Right cardiac atrium (tissue), 5 donors: ENCODE measurements around the gene PYROXD2. TPM values are rescaled to one million over a fixed set of nuclear protein-coding genes. Genes with fewer than 3 reads are reported as not detected.
"Not testable (repeated sequence)": the region's sequence is repeated elsewhere in the genome, so short reads cannot be mapped to it uniquely, and the experiment has no call there.

ENCODE experiments used
- ATAC-seq, 2 donors: fragments of 200-7000 bp; cut with Tn5 transposase; one replicate each; pipeline versions ENCODE4 v1.8.0 to v1.9.1; 2020; ENCODE audit warnings: moderate library complexity in 2 of 2, mild to moderate bottlenecking in 1 of 2
- DNase-seq, 3 donors: peaks; one replicate each; pipeline ENCODE4 v3.0.0-alpha.2; 2020
- H3K27ac ChIP-seq: one replicate; pipeline ENCODE4 v1.5.1; 2013; ENCODE audit warnings: mild to moderate bottlenecking, low read length, control low read depth, moderate library complexity
- H3K27me3 ChIP-seq: one replicate; pipeline ENCODE4 v1.6.1; 2013; ENCODE audit not compliant: control insufficient read depth, insufficient read depth
- H3K4me1 ChIP-seq: one replicate; pipeline ENCODE4 v1.6.1; 2013; ENCODE audit warnings: low read length; ENCODE audit not compliant: control insufficient read depth, insufficient read depth
- H3K4me3 ChIP-seq: one replicate; pipeline ENCODE4 v1.5.1; 2013; ENCODE audit warnings: low read length, control low read depth
- H3K9me3 ChIP-seq: one replicate; pipeline ENCODE4 v1.6.1; 2013; ENCODE audit warnings: low read length; ENCODE audit not compliant: control insufficient read depth
- WGBS: extraction: QIAGEN DNeasy Blood & Tissue Kit; methylation state at CpG from one replicate; pipeline ENCODE4 v1.1.7; 2013; 5-methylcytosine and 5-hydroxymethylcytosine counted together
- intact Hi-C, 4 donors: fragments of 100-400 bp; cut with DNase I; formaldehyde crosslinking; loops; one replicate each; pipeline versions ENCODE4 v1.11.0 to v1.14.0; 2022 to 2023
- polyA plus RNA-seq: library from polyadenylated mRNA; stranded (reverse); fragments of 200-250 nt; gene quantifications from one replicate; pipeline ENCODE4 v1.2.3, GENCODE V29; 2013
- total RNA-seq, 4 donors: library from RNA; stranded (reverse); fragmentation: NEBNext Ultra II Directional; extraction: Animal tissue kit (Norgen Biotek cat#: 25700); gene quantifications; one replicate each; pipeline ENCODE4 v1.2.1, GENCODE V29; 2021
- donor health status: healthy with polysubstance abuse.
- donor health status: DM: no; HTN: yes; CAD: no.
- donor health status: DM: no; HTN: no; CAD: no.
- donor health status: DM: no; HTN: yes; CAD: no; lungs with severe emphysema.
- donor health status: DM: yes; HTN: yes; CAD: no.

The PYROXD2 gene
- total and polyA plus RNA-seq, 5 donors, result 5.3 to 10.8 (median 7.9) TPM

DNA sequence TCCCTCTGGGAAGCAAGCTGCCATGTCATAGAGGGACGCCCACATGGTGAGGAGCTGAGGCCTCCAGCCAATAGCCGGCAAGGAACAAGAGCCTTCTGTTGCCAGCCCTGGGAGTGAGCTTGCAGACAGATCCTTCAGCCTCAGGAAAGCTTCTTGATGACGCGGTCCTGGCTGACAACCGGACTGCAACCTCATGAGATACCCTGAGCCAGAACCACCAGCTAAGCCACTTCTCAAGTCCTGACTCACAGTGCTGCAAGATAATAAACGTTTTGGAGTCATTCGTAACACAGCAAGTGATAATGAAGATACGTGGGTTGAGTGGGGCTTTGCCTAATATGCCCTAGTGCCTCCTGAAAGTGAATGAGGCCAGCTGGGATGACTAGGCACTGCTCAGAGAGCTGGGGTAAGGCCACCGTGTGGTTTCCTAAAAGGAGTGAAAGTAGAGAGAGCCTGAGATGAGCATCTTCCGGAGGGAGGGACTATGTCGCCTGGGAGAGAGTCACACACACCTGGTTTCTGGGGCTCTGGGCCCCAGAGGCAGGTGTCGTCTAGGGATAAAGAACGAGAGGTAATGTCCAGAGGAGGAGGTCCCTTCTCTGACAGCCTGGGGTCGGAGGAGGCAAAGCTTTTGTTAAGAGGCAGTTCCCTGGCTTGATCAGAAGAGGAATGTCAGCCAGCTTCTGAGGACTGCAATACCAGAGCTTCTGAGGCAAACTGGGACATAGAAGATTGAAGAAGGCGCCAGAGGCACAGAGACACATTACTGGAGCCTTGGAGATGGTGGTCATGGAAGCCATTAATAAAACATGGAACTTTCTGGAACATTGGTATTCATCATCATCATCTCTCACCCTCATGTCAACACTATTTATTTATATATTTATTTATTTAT is 53.6 kb downstream of the PYROXD2 start:
- Histone ChIP-seq H3K9me3 (no peaks in the 10 kb centered on the region), H3K27ac (peak overlapping the region; percentile 90), H3K27me3 (no peaks in the 10 kb centered on the region), H3K4me3 (no peak overlapping the region), H3K4me1 (peaks cover 5% of the 10 kb centered on the region)
- intact Hi-C loops, result no loop called here
- 35% methylated on average over 15 of the region's 15 CpGs for WGBS
- peak; percentile 96 to 97 for ATAC-seq
- peak; percentile 92 to 94 (median 93) for DNase-seq

DNA sequence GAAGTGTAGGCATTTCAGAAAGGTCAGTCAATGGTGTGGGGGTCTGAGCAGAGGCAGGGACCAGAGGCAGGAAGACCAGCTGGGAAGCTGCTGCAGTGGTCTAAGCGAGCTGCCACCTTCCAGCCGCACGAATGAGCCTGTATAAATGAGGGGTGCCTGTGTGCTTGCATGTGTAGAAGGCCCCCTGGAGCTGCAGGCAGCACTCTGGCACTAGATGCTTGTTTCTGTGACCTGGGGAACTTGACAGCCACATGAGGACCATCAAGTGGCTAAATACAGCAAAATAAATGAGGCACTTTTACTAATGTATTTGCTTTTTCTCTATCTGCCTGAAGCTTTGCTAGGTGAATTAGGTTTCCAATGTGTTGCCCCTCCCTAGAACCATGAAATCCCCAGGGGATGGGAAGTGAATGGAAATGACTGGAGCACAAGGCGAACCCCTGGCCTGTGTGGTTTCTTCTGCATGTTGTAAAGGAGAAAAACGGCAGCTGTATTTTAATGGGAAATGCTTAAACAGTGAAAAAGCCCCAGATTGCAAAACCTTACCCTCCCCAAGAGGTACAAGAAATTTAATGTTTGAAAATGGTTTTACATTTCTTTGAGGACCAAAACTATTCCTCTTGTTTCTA is 57.7 kb downstream of the PYROXD2 start:
- intact Hi-C loops, result no loop called here
- Histone ChIP-seq H3K4me1 (peaks cover 5% of the 10 kb centered on the region), H3K9me3 (no peaks in the 10 kb centered on the region), H3K27me3 (no peaks in the 10 kb centered on the region), H3K27ac (no peak overlapping the region), H3K4me3 (no peak overlapping the region)
- no peak for DNase-seq
- 82% methylated on average over 5 of the region's 5 CpGs for WGBS
- ATAC-seq, result no peak

DNA sequence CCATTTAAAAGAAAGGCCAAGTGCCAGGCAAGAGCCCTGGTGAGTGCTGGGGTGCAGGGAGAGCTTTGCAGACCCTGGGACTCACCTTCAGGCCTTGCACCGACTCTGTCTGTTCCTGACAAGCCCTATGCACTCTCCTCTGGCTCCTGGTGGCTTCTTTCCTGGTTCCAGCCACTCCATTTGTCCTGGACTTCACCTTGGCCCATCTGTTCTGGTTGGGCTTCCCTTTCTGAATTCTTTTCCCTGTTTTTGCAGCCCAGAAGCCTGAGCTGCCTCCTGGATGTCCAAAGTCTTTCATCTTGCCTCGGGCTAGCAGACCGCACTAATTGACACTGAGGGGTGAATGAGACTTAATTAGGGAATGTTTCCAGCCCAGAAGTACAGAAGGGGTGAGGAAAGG is 60.5 kb downstream of the PYROXD2 start:
- Histone ChIP-seq H3K4me3 (no peak overlapping the region), H3K27me3 (no peaks in the 10 kb centered on the region), H3K4me1 (no peaks in the 10 kb centered on the region), H3K27ac (no peak overlapping the region), H3K9me3 (no peaks in the 10 kb centered on the region)
- 92% methylated on average over 3 of the region's 3 CpGs for WGBS
- intact Hi-C loops, result no loop called here
- DNase-seq (no peak), ATAC-seq (no peak)

DNA sequence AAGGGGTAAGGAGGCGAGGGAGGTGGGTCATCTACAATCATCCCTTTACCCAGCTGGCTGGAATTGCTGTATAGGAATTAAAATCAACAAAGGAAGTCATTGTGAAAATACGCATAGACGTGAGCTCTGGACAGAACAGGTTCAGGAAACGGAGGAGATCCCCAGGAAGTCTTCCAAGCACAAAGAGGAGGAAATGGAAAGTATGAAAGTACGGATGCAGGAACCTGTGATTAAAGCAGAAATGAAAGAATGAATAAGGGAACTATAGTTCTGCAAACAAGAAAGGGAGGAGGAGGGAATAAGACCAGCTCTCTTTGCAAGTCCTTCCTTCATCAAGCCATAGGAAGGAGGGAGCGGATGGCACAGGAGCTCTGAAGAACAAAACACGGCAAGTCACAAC is 61.8 kb downstream of the PYROXD2 start:
- 51% methylated on average over 7 of the region's 7 CpGs for WGBS
- DNase-seq (no peak), ATAC-seq (no peak)
- no peaks in the 10 kb centered on the region for H3K27me3 ChIP-seq
- intact Hi-C loops, result no loop called here
- no peak overlapping the region for H3K27ac ChIP-seq
- H3K4me3 ChIP-seq, result no peak overlapping the region
- no peaks in the 10 kb centered on the region for H3K4me1 ChIP-seq
- H3K9me3 ChIP-seq, result no peaks in the 10 kb centered on the region

DNA sequence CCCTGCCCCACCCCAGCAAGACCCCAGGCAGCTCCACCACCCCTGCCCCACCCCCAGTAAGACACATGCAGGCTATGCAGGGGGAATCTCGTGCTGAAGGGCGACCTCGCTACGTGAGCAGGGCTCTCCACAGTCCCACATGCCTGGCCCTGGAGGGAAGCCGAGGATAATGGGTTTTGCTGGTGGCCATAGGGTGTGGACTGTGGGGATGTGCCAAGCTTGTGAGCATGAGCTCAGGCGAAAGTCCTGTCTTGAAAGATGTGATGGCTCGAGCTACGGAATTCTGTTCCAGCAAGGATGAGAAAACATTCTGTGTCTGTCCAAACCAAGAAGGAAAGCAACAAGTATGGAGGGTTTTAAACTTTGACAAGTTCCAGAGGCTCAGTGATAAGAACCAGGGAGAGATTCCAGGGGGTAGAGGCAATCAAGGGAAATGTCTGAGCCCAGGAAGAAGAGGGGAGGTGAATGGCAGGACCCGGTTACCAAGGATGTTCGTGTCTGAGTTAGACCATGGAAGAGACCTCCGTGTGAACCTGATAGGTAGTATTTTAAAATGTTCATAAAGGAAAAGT is 63.1 kb downstream of the PYROXD2 start:
- intact Hi-C loops, result no loop called here
- 35% methylated on average over 11 of the region's 11 CpGs for WGBS
- Histone ChIP-seq H3K27ac (no peak overlapping the region), H3K9me3 (no peaks in the 10 kb centered on the region), H3K27me3 (no peaks in the 10 kb centered on the region), H3K4me3 (no peak overlapping the region), H3K4me1 (no peaks in the 10 kb centered on the region)
- ATAC-seq, result peak in 1 of 2 donors; percentile 46
- DNase-seq, result peak in 2 of 3 donors; percentile 20 to 68

DNA sequence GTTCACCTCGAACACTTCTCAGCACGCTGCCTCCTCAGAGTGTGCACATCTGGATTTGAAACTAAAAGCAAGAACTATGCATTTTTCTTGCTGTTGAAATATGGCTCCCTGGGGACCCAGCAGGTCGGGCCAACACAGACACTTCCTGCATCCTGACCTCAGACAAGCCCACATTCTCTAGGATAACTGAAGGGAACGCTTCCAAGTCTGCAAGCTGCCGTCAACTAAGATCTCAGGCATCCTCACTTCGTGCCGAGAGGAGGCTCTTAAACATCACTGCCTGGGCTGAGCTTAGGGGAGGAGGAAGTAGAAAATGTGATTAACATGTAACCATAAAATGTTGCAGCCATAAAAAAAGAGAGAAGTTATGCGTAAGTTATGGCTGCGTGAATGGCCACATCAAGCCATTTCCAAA is 65.5 kb downstream of the PYROXD2 start:
- 21% methylated on average over 9 of the region's 9 CpGs for WGBS
- ATAC-seq (peak; percentile 34 to 72), DNase-seq (peak; percentile 53 to 71 (median 64))
- intact Hi-C loops, result no loop called here
- Histone ChIP-seq H3K27ac (no peak overlapping the region), H3K4me3 (no peak overlapping the region), H3K27me3 (no peaks in the 10 kb centered on the region), H3K4me1 (no peaks in the 10 kb centered on the region), H3K9me3 (no peaks in the 10 kb centered on the region)

DNA sequence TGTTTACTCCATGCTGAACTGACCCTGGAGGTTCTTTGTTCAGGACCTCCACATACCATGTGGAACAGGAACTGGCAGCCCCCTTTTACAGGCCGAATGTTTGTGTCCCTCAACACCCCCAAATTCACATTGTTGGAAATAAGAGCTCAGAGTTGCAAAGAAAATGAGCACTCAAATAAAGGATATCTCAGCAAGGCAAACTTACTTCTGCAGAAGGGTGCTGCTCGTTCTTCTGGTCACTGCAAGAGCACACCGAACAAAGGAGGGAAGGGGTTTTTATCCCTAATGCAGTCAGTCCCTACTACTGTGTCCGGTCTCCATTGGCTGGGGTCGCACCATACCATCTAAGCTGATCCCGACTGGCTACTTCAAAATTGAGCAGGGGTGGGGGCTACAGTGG is 68.1 kb downstream of the PYROXD2 start:
- Histone ChIP-seq H3K27me3 (no peaks in the 10 kb centered on the region), H3K4me1 (no peaks in the 10 kb centered on the region), H3K9me3 (no peaks in the 10 kb centered on the region), H3K27ac (no peak overlapping the region), H3K4me3 (no peak overlapping the region)
- 86% methylated on average over 6 of the region's 6 CpGs for WGBS
- DNase-seq (no peak), ATAC-seq (no peak)
- intact Hi-C loops, result no loop called here

DNA sequence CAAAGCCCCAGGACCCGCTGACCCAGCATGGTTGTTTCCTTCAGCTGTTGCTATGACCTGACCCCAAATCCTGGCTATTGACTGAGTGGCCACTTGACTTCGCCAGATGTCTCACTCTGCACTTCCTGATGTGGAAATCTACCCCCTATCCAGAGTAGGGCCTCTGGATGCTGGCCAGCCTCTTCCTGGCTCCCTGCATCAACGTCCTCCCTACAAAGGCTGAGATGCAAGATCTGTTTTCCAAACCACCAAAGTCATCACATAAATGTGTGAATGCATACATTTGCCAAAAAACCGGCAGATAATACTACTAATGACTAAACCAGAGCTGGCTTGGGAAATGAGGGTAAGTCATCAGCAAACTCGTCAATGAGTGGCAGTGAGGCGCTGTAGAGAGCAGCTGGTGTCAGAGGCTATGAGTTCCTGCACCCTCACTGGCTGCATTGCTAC is 70.4 kb downstream of the PYROXD2 start:
- 13% methylated on average over 6 of the region's 6 CpGs for WGBS
- Histone ChIP-seq H3K9me3 (no peaks in the 10 kb centered on the region), H3K4me3 (no peak overlapping the region), H3K27me3 (no peaks in the 10 kb centered on the region), H3K27ac (no peak overlapping the region), H3K4me1 (no peaks in the 10 kb centered on the region)
- DNase-seq (peak; percentile 88 to 94 (median 92)), ATAC-seq (peak; percentile 85 to 88)
- intact Hi-C loops, result no loop called here

DNA sequence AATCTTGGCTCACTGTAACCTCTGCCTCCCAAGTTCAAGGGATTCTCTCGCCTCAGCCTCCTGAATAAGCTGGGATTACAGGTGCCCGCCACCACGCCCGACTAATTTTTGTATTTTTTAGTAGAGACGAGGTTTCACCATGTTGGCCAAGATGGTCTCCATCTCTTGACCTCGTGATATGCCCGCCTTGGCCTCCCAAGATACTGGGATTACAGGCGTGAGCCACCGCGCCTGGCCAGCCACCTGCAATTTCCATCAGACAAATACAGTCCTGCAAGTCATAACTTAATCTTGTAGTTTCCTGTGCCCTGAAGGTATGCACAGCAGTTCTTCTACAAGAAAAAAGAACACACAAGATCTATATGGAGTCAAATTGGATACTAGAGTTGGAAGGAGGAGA is 73.3 kb downstream of the PYROXD2 start:
- H3K4me1 ChIP-seq, H3K9me3 ChIP-seq, H3K27me3 ChIP-seq, DNase-seq, H3K4me3 ChIP-seq, H3K27ac ChIP-seq, ATAC-seq, intact Hi-C loops: not testable (repeated sequence)
- 91% methylated on average over 10 of the region's 10 CpGs for WGBS

DNA sequence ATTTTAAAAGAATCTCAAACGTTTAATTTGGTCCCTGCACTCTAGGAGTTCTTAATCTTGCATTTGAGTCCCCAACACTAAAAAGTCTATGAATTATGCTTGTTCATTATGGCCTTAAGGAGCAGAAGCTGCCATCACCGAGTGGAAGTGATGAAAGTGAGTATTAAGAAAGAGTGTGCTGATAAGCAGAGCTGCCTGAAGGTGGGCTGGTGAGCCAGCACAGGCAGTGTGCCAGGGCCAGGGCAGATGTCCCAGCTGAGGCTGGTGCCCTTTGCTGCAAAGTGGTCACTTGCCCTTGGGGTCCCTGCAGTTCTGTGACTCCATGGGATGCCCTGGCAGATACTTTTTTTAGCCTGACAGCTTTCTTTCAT is 74.1 kb downstream of the PYROXD2 start:
- Histone ChIP-seq H3K4me1 (no peaks in the 10 kb centered on the region), H3K27me3 (no peaks in the 10 kb centered on the region), H3K4me3 (no peak overlapping the region), H3K9me3 (no peaks in the 10 kb centered on the region), H3K27ac (no peak overlapping the region)
- ATAC-seq (no peak), DNase-seq (peak in 2 of 3 donors; percentile 58 to 68)
- WGBS, result 12% methylated on average over 2 of the region's 2 CpGs
- intact Hi-C loops, result no loop called here

DNA sequence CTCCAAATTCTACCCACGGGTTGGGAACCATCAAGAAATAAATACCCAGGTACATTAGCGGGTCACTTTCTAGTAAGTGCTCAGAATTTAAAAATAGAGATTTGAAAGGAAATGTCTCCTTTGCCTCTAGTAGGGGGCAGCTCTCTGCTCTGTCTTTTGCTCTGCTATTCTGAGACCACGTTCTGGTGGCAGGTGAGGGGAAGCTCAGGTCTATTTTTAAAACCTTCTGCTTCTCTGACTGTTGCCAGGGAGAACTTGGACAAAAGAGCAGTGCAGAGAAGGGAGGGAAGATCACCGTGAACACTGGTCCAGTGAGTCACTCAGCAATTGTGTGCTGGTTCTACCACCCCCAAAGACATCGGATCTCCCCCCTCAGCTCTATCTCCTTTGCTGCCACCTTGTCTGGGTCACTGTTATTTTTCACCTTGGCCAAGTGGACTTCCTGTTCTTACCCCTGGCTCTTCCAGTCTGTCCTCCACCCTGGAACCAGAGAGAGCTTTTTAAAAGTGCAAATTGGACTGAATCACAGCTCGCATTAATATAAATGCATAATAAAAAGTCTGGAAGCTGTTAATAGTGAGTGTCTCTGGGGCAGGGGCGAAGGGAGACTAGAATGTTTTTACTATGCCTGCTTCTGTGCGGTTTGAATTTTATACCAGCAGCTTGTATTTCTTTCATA is 74.6 kb downstream of the PYROXD2 start:
- Histone ChIP-seq H3K27me3 (no peaks in the 10 kb centered on the region), H3K4me1 (no peaks in the 10 kb centered on the region), H3K9me3 (no peaks in the 10 kb centered on the region), H3K27ac (no peak overlapping the region), H3K4me3 (no peak overlapping the region)
- ATAC-seq (peak; percentile 35 to 46), DNase-seq (no peak)
- intact Hi-C loops, result no loop called here
- 53% methylated on average over 8 of the region's 8 CpGs for WGBS
